KMS-11 (cell line): ENCODE results near the gene PLET1.

Source experiments
- H2AFZ ChIP-seq: fragments of 200-600 bp; sonication (generic); 2 replicates; pipeline ENCODE4 v1.6.1; 2016; ENCODE audit warnings: antibody characterized with exemption, mixed run types, low read depth
- H3K27ac ChIP-seq: fragments of 200-600 bp; sonication (generic); 2 replicates; pipeline ENCODE4 v1.6.1; 2016; ENCODE audit warnings: mild to moderate bottlenecking, mixed run types
- H3K27me3 ChIP-seq: fragments of 200-600 bp; sonication (generic); 2 replicates; pipeline ENCODE4 v1.6.1; 2017; ENCODE audit warnings: mild to moderate bottlenecking, low read depth, mixed run types, moderate library complexity; ENCODE audit not compliant: insufficient read depth
- H3K36me3 ChIP-seq: fragments of 200-600 bp; sonication (generic); 2 replicates; pipeline ENCODE4 v1.6.1; 2017; ENCODE audit warnings: mild to moderate bottlenecking, mixed run types; ENCODE audit not compliant: insufficient read depth
- H3K4me1 ChIP-seq: fragments of 200-600 bp; sonication (generic); 2 replicates; pipeline ENCODE4 v1.6.1; 2016; ENCODE audit warnings: mild to moderate bottlenecking, low read depth, mixed run types; ENCODE audit not compliant: poor library complexity, severe bottlenecking
- H3K4me2 ChIP-seq: fragments of 200-600 bp; sonication (generic); 2 replicates; pipeline ENCODE4 v1.7.0; 2016; ENCODE audit warnings: mild to moderate bottlenecking, mixed run types
- H3K4me3 ChIP-seq: fragments of 200-600 bp; sonication (generic); IDR thresholded peaks from 2 replicates; pipeline ENCODE4 v1.6.1; 2017; ENCODE audit warnings: low read depth, low read length, mixed read lengths; ENCODE audit not compliant: insufficient read depth
- H3K79me2 ChIP-seq: fragments of 200-600 bp; sonication (generic); 2 replicates; pipeline ENCODE4 v1.6.1; 2016; ENCODE audit warnings: low read depth, mixed run types; ENCODE audit not compliant: insufficient read depth
- H3K9ac ChIP-seq: fragments of 200-600 bp; sonication (generic); 2 replicates; pipeline ENCODE4 v1.6.1; 2016; ENCODE audit warnings: mild to moderate bottlenecking, mixed run types
- H4K20me1 ChIP-seq: fragments of 200-600 bp; sonication (generic); 2 replicates; pipeline ENCODE4 v1.6.1; 2016; ENCODE audit warnings: mild to moderate bottlenecking, mixed run types; ENCODE audit not compliant: insufficient read depth
- TF ChIP-seq, protein P1 (sequence below): fragments of 200-600 bp; sonication (generic); conservative IDR thresholded peaks from 2 replicates; pipeline ENCODE4 v1.6.1; 2017; ENCODE audit warnings: low read depth, mild to moderate bottlenecking, antibody characterized with exemption, low read length, moderate library complexity, mixed read lengths

The PLET1 gene

DNA sequence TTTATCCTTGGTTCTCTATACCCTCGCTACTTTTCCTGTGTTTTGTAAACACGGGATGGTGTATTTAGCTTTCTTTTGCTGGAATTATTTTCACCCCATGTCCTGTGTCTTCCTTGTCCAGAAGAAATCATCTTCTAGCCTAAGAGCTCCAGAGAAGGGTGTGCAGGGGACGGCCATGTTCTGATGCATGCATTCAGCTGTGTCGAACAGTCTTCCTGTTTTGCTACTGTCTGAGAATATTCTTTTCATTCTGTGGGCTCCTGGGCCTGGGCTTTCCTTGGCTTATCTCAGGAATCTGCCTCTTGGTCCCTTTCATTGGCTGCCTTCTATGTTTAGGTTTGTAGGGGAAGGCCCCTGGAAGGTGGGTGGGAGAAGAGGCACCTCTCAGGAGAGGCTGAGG, 10.6 kb upstream of the PLET1 start:
- Histone ChIP-seq H3K27ac (no peak overlapping the region), H3K4me3 (no peak overlapping the region), H3K4me1 (no peaks in the 10 kb centered on the region), H2AFZ (no peak overlapping the region), H3K9ac (no peak overlapping the region), H4K20me1 (no peaks in the 10 kb centered on the region), H3K4me2 (no peak overlapping the region), H3K36me3 (no peaks in the 10 kb centered on the region), H3K27me3 (no peaks in the 10 kb centered on the region), H3K79me2 (no peaks in the 10 kb centered on the region)
- TF ChIP-seq, protein P1, sequence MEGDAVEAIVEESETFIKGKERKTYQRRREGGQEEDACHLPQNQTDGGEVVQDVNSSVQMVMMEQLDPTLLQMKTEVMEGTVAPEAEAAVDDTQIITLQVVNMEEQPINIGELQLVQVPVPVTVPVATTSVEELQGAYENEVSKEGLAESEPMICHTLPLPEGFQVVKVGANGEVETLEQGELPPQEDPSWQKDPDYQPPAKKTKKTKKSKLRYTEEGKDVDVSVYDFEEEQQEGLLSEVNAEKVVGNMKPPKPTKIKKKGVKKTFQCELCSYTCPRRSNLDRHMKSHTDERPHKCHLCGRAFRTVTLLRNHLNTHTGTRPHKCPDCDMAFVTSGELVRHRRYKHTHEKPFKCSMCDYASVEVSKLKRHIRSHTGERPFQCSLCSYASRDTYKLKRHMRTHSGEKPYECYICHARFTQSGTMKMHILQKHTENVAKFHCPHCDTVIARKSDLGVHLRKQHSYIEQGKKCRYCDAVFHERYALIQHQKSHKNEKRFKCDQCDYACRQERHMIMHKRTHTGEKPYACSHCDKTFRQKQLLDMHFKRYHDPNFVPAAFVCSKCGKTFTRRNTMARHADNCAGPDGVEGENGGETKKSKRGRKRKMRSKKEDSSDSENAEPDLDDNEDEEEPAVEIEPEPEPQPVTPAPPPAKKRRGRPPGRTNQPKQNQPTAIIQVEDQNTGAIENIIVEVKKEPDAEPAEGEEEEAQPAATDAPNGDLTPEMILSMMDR: no peak

DNA sequence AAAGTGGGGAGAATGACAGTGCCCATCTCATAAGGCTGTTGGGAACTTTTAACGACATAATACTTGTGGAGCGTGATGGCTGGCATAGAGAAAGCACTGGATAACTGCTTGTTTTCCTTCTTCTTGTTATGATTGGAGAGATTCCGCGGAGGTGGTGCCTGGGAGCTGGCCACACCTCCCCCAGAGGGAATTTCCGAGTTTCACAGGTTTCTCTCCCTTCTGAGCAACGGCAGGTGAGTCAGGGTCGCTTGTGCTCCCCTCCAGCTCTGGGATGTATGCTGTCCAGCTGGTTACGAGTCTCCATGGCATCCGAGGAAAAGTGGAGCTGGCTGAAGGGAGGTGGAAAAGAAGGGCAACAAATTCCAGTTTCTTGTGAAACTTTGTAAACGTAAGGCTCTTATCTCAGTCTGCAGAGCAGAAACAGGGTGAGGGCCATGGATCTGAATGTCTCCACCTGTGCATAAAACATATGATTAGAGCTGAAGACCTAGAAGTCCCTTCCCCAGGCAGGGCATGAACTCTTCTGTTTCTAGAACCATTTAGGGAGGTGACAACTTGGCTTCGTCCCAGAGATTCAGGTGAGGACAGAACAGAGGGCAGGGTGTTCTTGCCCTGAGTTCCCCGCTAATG, 10.0 kb upstream of the PLET1 start:
- H3K27ac ChIP-seq: no peak overlapping the region
- no peaks in the 10 kb centered on the region for H3K27me3 ChIP-seq
- no peak overlapping the region for H3K4me3 ChIP-seq
- H3K36me3 ChIP-seq: no peaks in the 10 kb centered on the region
- no peak overlapping the region for H3K4me2 ChIP-seq
- no peaks in the 10 kb centered on the region for H3K79me2 ChIP-seq
- no peak overlapping the region for H2AFZ ChIP-seq
- no peak overlapping the region for H3K9ac ChIP-seq
- no peaks in the 10 kb centered on the region for H4K20me1 ChIP-seq
- TF ChIP-seq, protein P1: no peak
- no peaks in the 10 kb centered on the region for H3K4me1 ChIP-seq

DNA sequence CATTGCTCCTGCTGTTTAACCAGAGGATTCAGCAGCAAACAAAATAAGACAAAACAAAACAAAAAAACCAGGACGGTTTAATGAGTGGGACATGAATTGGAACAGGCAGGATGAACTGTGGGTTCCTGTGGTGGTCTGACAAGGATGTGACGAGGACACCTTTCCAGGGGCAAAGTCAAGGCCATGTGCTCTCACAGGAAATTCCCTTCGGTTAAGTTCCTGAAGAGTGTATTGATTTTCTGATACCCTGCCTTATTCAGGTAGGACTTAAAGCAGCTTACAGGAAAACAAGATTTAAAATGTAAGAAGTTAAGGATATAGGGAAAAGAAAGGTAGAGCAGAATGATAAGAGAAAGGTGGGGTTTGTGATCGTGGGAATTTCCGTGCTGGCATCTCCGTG, 8.5 kb upstream of the PLET1 start:
- Histone ChIP-seq H3K79me2 (no peaks in the 10 kb centered on the region), H3K4me3 (no peak overlapping the region), H3K36me3 (no peaks in the 10 kb centered on the region), H3K4me1 (no peaks in the 10 kb centered on the region), H3K27me3 (no peaks in the 10 kb centered on the region), H3K9ac (no peak overlapping the region), H4K20me1 (no peaks in the 10 kb centered on the region), H3K4me2 (no peak overlapping the region), H2AFZ (no peak overlapping the region; the same call in 1 of the 2 replicates), H3K27ac (no peak overlapping the region)
- TF ChIP-seq, protein P1: no peak

- no peaks in the 10 kb centered on the region for H3K27me3 ChIP-seq
- no peaks in the 10 kb centered on the region for H3K36me3 ChIP-seq
Measured at GRCh38 chr11:112268406-112268805, 7.7 kb upstream of the PLET1 start.

More at GRCh38 chr11:112268406-112268805, 7.7 kb upstream of the PLET1 start:
- no peaks in the 10 kb centered on the region for H4K20me1 ChIP-seq
- H3K4me2 ChIP-seq: no peak overlapping the region
- H3K79me2 ChIP-seq: no peaks in the 10 kb centered on the region
- H3K4me3 ChIP-seq: no peak overlapping the region
- H3K4me1 ChIP-seq: no peaks in the 10 kb centered on the region
- H3K27ac ChIP-seq: no peak overlapping the region
- H2AFZ ChIP-seq: no peak overlapping the region
- TF ChIP-seq, protein P1: no peak
- H3K9ac ChIP-seq: no peak overlapping the region
